OCI-LY3 (cell line): ENCODE data around the gene HPRT1.

Experiments
- CTCF ChIP-seq: fragments of 200-600, 300-600 bp; sonication (generic); IDR thresholded peaks from 2 replicates; pipeline ENCODE4 v1.5.1; 2014; ENCODE audit warnings: antibody characterized with exemption, low read length, low read depth
- EZH2phosphoT487 ChIP-seq: fragments of 200-600 bp; shearing (Covaris generic); IDR thresholded peaks from 2 replicates; pipeline ENCODE4 v1.6.1; 2018; ENCODE audit warnings: antibody characterized with exemption, mixed run types, low read depth

GRCh38 chrX:134481339-134481738 lies 21.4 kb downstream of the HPRT1 start:
- TF ChIP-seq CTCF (no peak), EZH2phosphoT487 (no peak)
